ENCODE data around the gene AAGAB.

The AAGAB gene

DNA sequence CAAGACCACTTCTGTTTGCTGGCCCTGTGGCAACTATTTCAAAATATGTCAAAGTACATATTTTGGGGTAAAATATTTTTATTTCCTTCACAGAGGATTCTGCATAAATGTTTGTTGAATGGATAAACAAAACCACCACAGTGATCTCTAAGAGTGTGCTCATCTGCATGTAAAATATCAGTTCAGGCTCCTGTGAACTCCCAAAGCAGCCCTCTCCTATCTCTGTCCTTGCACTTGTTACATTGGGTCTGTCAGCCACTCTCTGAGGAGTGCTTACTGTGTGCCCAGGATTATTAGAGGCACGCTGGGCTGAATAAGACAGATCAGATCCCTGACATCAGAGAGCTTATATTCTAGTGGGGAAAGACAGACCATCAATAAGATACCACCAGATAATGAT lies 27.3 kb upstream of the AAGAB start:
- TF ChIP-seq, protein P1, sequence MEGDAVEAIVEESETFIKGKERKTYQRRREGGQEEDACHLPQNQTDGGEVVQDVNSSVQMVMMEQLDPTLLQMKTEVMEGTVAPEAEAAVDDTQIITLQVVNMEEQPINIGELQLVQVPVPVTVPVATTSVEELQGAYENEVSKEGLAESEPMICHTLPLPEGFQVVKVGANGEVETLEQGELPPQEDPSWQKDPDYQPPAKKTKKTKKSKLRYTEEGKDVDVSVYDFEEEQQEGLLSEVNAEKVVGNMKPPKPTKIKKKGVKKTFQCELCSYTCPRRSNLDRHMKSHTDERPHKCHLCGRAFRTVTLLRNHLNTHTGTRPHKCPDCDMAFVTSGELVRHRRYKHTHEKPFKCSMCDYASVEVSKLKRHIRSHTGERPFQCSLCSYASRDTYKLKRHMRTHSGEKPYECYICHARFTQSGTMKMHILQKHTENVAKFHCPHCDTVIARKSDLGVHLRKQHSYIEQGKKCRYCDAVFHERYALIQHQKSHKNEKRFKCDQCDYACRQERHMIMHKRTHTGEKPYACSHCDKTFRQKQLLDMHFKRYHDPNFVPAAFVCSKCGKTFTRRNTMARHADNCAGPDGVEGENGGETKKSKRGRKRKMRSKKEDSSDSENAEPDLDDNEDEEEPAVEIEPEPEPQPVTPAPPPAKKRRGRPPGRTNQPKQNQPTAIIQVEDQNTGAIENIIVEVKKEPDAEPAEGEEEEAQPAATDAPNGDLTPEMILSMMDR (IDR thresholded peaks at IDR 0.05; ENCODE audit: borderline replicate concordance, insufficient read depth, low read depth, low read length): no peak
- no peak overlapping the region for H3K4me3 ChIP-seq (ENCODE audit: low read depth, low read length)

DNA sequence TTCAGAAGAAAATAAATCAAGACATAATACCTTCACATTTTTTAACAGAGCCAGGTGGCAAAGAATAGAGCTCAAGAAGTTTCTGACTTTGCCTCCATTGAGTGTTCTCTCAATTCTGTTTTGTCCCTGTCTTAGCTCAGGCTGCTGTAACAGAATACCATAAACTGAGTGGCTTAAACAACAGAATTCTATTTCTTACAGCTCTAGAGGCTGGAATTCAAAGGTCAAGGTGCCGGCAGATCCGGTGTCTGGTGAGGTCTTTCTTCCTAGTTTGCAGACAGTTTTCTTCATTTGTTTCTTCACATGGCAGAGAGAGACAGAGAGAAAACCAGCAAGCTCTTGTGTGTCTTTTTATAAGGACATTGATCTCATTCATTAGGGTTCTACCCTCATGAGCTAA lies 25.8 kb upstream of the AAGAB start:
- H3K4me3 ChIP-seq (ENCODE audit: low read depth, low read length): no peak overlapping the region
- TF ChIP-seq, protein P1 (IDR thresholded peaks at IDR 0.05; ENCODE audit: borderline replicate concordance, insufficient read depth, low read depth, low read length): no peak

DNA sequence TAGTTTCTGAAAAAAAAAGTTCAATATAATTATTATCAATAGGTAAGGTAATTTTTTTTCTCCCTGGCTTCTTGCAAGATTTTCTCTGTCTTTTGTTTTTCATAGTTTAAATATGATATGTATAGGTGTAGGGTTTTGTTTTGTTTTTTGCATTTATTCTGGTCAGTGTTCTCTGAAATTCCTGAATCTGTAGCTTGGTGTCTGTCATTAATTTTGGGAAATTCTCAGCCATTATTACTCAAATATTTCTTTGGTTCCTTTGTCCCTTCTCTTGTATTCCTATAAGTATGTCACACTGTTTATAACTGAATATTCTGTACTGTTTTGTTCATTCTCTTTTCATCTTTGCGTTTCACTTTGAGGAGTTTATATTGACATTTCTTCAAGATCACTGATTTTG lies 22.2 kb upstream of the AAGAB start:
- H3K4me3 ChIP-seq (ENCODE audit: low read depth, low read length): no peak overlapping the region
- TF ChIP-seq, protein P1 (IDR thresholded peaks at IDR 0.05; ENCODE audit: borderline replicate concordance, insufficient read depth, low read depth, low read length): no peak

DNA sequence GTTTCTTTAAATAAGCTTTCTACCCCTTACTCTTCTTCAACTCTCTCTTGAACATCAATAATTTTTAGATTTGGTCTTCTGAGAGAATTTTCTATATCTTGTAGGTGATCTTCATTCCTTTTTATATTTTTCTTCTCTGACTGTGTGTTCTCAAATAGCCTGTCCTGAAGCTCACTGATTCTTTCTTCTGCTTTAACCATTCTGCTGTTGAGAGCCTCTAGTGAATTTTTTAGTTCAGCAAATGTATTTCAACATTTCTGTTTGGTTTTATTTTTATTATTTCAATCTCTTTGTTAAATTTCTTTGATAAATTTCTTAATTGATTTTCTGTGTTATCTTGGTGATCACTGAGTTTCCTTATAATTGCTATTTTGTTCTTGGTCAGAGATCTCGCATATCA lies 19.8 kb upstream of the AAGAB start:
- H3K4me3 ChIP-seq (ENCODE audit: low read depth, low read length): no peak overlapping the region
- TF ChIP-seq, protein P1 (IDR thresholded peaks at IDR 0.05; ENCODE audit: borderline replicate concordance, insufficient read depth, low read depth, low read length): no peak

DNA sequence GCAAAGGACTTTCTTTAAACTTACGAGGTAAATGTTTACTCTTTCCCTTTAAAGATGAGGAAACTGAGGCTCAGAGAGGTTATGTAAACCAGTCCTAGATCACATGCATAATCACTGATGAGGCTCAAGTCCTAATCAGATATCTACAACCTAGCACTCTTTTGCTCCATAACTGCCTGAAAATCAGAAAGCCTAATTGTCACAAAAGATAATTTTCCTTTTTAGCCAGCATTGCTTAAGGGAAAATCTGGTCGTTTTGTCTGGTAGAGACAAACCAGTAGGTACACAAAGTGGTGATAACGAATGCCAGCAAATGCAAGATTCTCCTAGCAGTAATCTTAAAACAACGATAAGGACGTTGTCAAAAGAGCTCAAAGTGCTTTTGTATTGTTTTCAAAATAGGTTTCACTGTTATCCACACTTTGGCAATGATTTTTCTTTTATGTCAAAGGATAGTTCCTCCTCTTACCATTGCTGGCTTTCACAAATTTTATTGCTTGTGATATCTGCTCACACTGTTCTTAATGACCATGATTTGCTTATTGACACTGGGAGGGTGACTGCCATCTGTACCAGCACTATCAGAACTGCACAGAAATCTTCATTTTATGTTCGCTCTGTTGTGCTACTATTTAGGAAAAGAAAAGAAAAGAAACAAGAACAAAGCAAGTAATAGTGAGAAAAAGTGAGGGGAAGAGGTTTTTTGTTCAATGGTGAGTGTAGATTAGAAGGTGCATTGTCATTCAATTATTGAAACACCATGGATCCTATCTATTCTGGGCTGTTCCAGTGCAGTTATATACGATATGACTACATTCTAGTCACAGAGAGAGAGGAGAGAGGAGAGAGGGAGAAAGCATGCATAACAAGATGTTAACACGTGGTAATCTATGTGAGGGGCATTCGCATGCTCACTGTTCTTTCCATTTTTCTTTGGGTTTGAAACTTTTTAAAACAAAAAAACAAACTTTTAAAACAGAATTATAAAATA lies 13.8 kb upstream of the AAGAB start:
- TF ChIP-seq, protein P1 (IDR thresholded peaks at IDR 0.05; ENCODE audit: borderline replicate concordance, insufficient read depth, low read depth, low read length): no peak
- H3K4me3 ChIP-seq (ENCODE audit: low read depth, low read length): no peak overlapping the region

DNA sequence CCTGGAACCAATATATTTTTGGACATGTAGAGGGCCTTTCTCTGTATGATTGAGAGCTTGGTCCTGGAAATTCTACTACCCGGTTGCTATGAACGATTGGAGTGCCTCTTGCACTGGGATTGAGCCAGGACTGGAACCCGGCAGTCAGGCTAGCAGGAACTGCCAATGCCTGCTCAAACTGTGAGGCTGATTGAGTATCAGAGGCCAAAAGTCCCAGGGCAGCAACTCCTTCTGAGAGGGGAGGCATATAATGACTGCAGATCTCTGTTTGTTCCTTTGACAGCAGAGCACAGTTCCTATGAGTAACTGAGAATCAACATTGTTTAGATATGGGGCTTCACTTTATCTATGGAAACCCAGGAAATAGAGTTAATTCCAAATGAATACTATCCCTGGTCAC lies 13.0 kb upstream of the AAGAB start:
- TF ChIP-seq, protein P1 (IDR thresholded peaks at IDR 0.05; ENCODE audit: borderline replicate concordance, insufficient read depth, low read depth, low read length): no peak

DNA sequence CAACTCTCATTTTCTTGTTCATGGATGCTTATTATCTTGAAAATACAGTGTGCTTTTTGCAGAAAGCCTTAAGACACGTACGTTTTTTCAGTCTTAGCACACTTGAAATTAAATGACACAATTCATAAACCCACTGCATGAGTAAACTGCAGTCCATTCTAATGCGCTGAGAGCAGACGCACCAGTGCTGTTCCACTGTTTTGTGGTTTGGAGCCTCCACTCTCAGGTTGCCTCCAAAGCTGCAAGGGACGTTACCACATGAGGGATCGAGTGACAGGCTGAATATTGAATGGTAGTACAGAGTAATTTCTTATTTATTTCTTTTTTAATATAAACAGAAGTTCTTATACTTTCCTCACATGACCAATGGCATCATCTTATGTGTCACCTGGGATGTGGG lies 12.4 kb upstream of the AAGAB start:
- H3K4me3 ChIP-seq (ENCODE audit: low read depth, low read length): no peak overlapping the region
- TF ChIP-seq, protein P1 (IDR thresholded peaks at IDR 0.05; ENCODE audit: borderline replicate concordance, insufficient read depth, low read depth, low read length): no peak

More for the DNA sequence above, 13.0 kb upstream of the AAGAB start:
- no peak overlapping the region for H3K4me3 ChIP-seq (ENCODE audit: low read depth, low read length)

Measured in GM12875 (cell line).